ENCODE results near the gene BSN.
"Not testable (repeated sequence)": the region's sequence is repeated elsewhere in the genome, so short reads cannot be mapped to it uniquely, and the experiment has no call there.

BSN gene

GRCh38 chr3:49568965-49569364 is 14.7 kb downstream of the BSN start:
- TF ChIP-seq, protein P1, sequence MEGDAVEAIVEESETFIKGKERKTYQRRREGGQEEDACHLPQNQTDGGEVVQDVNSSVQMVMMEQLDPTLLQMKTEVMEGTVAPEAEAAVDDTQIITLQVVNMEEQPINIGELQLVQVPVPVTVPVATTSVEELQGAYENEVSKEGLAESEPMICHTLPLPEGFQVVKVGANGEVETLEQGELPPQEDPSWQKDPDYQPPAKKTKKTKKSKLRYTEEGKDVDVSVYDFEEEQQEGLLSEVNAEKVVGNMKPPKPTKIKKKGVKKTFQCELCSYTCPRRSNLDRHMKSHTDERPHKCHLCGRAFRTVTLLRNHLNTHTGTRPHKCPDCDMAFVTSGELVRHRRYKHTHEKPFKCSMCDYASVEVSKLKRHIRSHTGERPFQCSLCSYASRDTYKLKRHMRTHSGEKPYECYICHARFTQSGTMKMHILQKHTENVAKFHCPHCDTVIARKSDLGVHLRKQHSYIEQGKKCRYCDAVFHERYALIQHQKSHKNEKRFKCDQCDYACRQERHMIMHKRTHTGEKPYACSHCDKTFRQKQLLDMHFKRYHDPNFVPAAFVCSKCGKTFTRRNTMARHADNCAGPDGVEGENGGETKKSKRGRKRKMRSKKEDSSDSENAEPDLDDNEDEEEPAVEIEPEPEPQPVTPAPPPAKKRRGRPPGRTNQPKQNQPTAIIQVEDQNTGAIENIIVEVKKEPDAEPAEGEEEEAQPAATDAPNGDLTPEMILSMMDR (IDR thresholded peaks at IDR 0.05; ENCODE audit: low read depth, low read length, missing control alignments) = no peak
- no peak for DNase-seq (ENCODE audit: extremely low read depth, low read depth)
- H3K4me3 ChIP-seq (replicated peaks; ENCODE audit: low read depth, low read length) = no peak overlapping the region

- no peak for DNase-seq (ENCODE audit: extremely low read depth, low read depth)
- H3K4me3 ChIP-seq (replicated peaks; ENCODE audit: low read depth, low read length) = no peak overlapping the region
- TF ChIP-seq, protein P1 (IDR thresholded peaks at IDR 0.05; ENCODE audit: low read depth, low read length, missing control alignments) = no peak
Observed at GRCh38 chr3:49570028-49570654, 15.9 kb downstream of the BSN start.

DNA sequence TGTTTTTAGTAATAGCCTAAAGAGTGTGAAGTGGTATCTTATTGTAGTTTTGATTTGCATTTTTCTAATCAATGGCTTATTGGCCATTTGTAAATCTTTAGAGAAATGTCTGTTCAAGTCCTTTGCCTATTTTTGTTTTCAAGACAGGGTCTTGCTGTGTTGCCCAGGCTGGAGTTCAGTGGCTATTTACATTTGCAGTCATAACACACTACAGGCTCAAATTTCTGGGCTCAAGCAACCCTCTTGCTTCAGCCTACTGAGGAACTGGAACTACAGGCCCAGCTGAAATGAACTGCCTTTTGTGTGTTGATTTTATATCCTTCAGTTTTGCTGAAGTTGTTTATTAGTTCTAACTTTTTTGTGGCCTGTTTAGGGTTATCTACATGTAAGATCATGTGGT is 27.9 kb downstream of the BSN start:
- TF ChIP-seq, protein P1 (IDR thresholded peaks at IDR 0.05; ENCODE audit: low read depth, low read length, missing control alignments) = no peak
- H3K4me3 ChIP-seq (replicated peaks; ENCODE audit: low read depth, low read length) = no peak overlapping the region
- DNase-seq (ENCODE audit: extremely low read depth, low read depth) = no peak

DNA sequence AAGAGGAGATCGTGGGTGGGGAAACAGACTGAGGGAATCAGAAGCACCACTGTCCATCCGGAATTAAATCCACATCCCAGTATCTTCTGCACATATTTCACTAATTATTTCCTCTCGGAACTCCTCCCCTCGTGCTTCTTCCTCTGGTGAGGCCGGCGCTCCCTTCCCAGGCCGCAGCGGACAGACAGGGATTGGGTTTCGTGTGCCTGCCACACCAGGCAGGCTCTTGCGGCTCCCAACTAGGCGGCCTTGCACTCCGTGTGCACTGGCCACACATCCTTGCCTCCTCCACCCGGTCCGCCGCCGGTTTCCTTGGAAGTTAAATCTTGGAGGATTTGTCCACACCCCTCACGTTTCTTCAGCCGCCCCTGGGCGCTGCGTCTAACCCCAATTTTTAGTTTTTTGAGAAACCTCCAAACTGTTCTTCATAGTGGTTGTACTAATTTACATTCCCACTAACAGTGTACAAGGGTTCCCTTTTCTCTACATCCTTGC is 31.0 kb downstream of the BSN start:
- not testable (repeated sequence) for H3K4me3 ChIP-seq (replicated peaks; ENCODE audit: low read depth, low read length)

GRCh38 chr3:49591615-49592014 is 37.3 kb downstream of the BSN start:
- no peak overlapping the region for H3K4me3 ChIP-seq (replicated peaks; ENCODE audit: low read depth, low read length)
- TF ChIP-seq, protein P1 (IDR thresholded peaks at IDR 0.05; ENCODE audit: low read depth, low read length, missing control alignments) = no peak
- DNase-seq (ENCODE audit: extremely low read depth, low read depth) = no peak

More for the DNA sequence above, 31.0 kb downstream of the BSN start:
- DNase-seq (ENCODE audit: extremely low read depth, low read depth) = not testable (repeated sequence)

GRCh38 chr3:49593041-49593440 is 38.8 kb downstream of the BSN start:
- TF ChIP-seq, protein P1 (IDR thresholded peaks at IDR 0.05; ENCODE audit: low read depth, low read length, missing control alignments) = no peak
- no peak for DNase-seq (ENCODE audit: extremely low read depth, low read depth)
- no peak overlapping the region for H3K4me3 ChIP-seq (replicated peaks; ENCODE audit: low read depth, low read length)

GRCh38 chr3:49600781-49601180 is 46.5 kb downstream of the BSN start:
- H3K4me3 ChIP-seq (replicated peaks; ENCODE audit: low read depth, low read length) = no peak overlapping the region
- TF ChIP-seq, protein P1 (IDR thresholded peaks at IDR 0.05; ENCODE audit: low read depth, low read length, missing control alignments) = no peak
- DNase-seq (ENCODE audit: extremely low read depth, low read depth) = no peak
